Chondrocyte (in vitro differentiated cells): Measurements from ENCODE around the gene RAB3GAP2. TPM values are rescaled to one million over a fixed set of nuclear protein-coding genes. Genes with fewer than 3 reads are reported as not detected.

Experiments used
- DNase-seq: peaks from one replicate; pipeline ENCODE4 v3.0.0; 2021; ENCODE audit warnings: mixed read lengths, low spot score
- H3K27ac Mint-ChIP-seq: one replicate; pipeline ENCODE4 v1.8.0; 2021; ENCODE audit warnings: mild to moderate bottlenecking, moderate library complexity, mixed read lengths; ENCODE audit not compliant: unreplicated experiment
- H3K27me3 Mint-ChIP-seq: 2 replicates; pipeline ENCODE4 v1.8.0; 2021; ENCODE audit warnings: low read depth, mixed read lengths
- H3K36me3 Mint-ChIP-seq: 2 replicates; pipeline ENCODE4 v1.8.0; 2021; ENCODE audit warnings: low read depth, mixed read lengths
- H3K4me1 Mint-ChIP-seq: 2 replicates; pipeline ENCODE4 v1.8.0; 2021; ENCODE audit warnings: low read depth, mild to moderate bottlenecking, mixed read lengths
- H3K4me3 Mint-ChIP-seq: one replicate; pipeline ENCODE4 v1.8.0; 2021; ENCODE audit warnings: mild to moderate bottlenecking, moderate library complexity, mixed read lengths; ENCODE audit not compliant: unreplicated experiment
- H3K9me3 Mint-ChIP-seq: 2 replicates; pipeline ENCODE4 v1.8.0; 2021; ENCODE audit warnings: low read depth, mixed read lengths
- CTCF ChIP-seq: fragments of 200-600 bp; sonication (generic); IDR thresholded peaks from 2 replicates; pipeline ENCODE4 v1.5.0; 2021; ENCODE audit warnings: antibody characterized with exemption, mild to moderate bottlenecking, moderate library complexity
- total RNA-seq: library from RNA; stranded (reverse); gene quantifications from 3 replicates; pipeline ENCODE4 v1.2.1, GENCODE V29; 2021

The RAB3GAP2 gene
- total RNA-seq, 1 donor from 2014 or later: 47.5 TPM

GRCh38 chr1:220151454-220151853 lies 120.8 kb downstream of the RAB3GAP2 start:
- DNase-seq: no peak
- no peak overlapping the region for H3K27ac Mint-ChIP-seq

GRCh38 chr1:220149742-220150141 lies 122.5 kb downstream of the RAB3GAP2 start:
- no peak for DNase-seq
- TF ChIP-seq CTCF: no peak
- Mint-ChIP-seq H3K36me3 (peaks cover 27% of the 10 kb centered on the region), H3K9me3 (no peaks in the 10 kb centered on the region), H3K27me3 (no peaks in the 10 kb centered on the region), H3K4me3 (no peak overlapping the region), H3K4me1 (peaks cover 5% of the 10 kb centered on the region), H3K27ac (no peak overlapping the region)

More at GRCh38 chr1:220151454-220151853, 120.8 kb downstream of the RAB3GAP2 start:
- H3K4me1 Mint-ChIP-seq: peaks cover 5% of the 10 kb centered on the region
- H3K27me3 Mint-ChIP-seq: no peaks in the 10 kb centered on the region
- H3K36me3 Mint-ChIP-seq: peaks cover 22% of the 10 kb centered on the region
- no peak overlapping the region for H3K4me3 Mint-ChIP-seq
- no peaks in the 10 kb centered on the region for H3K9me3 Mint-ChIP-seq
- TF ChIP-seq CTCF: no peak

GRCh38 chr1:220144051-220144450 lies 128.2 kb downstream of the RAB3GAP2 start:
- peaks cover 27% of the 10 kb centered on the region for H3K36me3 Mint-ChIP-seq
- H3K4me1 Mint-ChIP-seq: peaks cover 8% of the 10 kb centered on the region
- H3K27ac Mint-ChIP-seq: no peak overlapping the region
- DNase-seq: no peak
- TF ChIP-seq CTCF: no peak
- H3K4me3 Mint-ChIP-seq: no peak overlapping the region
- no peaks in the 10 kb centered on the region for H3K9me3 Mint-ChIP-seq
- no peaks in the 10 kb centered on the region for H3K27me3 Mint-ChIP-seq

- TF ChIP-seq CTCF: no peak
- no peak for DNase-seq
- Mint-ChIP-seq H3K4me3 (no peak overlapping the region), H3K27me3 (no peaks in the 10 kb centered on the region), H3K27ac (peak overlapping the region; percentile 61), H3K36me3 (peaks cover 26% of the 10 kb centered on the region), H3K4me1 (peaks cover 8% of the 10 kb centered on the region), H3K9me3 (no peaks in the 10 kb centered on the region)
Measured at GRCh38 chr1:220139966-220140365, 132.3 kb downstream of the RAB3GAP2 start.

GRCh38 chr1:220137019-220137786 lies 135.1 kb downstream of the RAB3GAP2 start:
- H3K27ac Mint-ChIP-seq: no peak overlapping the region
- peaks cover 35% of the 10 kb centered on the region for H3K36me3 Mint-ChIP-seq
- peaks cover 8% of the 10 kb centered on the region for H3K4me1 Mint-ChIP-seq
- no peaks in the 10 kb centered on the region for H3K27me3 Mint-ChIP-seq
- no peaks in the 10 kb centered on the region for H3K9me3 Mint-ChIP-seq
- no peak for DNase-seq
- no peak for TF ChIP-seq CTCF
- no peak overlapping the region for H3K4me3 Mint-ChIP-seq
